ENCODE data around the gene AHNAK2.

Gene AHNAK2

GRCh38 chr14:105012171-105012985, 34.2 kb upstream of the AHNAK2 start:
- in situ Hi-C loops (cut with HindIII; ENCODE audit: low sequenced_read_pairs), result no loop called here

- in situ Hi-C loops (cut with HindIII; ENCODE audit: low sequenced_read_pairs), result no loop called here
Observed at GRCh38 chr14:105011312-105011990, 33.3 kb upstream of the AHNAK2 start.

DNA sequence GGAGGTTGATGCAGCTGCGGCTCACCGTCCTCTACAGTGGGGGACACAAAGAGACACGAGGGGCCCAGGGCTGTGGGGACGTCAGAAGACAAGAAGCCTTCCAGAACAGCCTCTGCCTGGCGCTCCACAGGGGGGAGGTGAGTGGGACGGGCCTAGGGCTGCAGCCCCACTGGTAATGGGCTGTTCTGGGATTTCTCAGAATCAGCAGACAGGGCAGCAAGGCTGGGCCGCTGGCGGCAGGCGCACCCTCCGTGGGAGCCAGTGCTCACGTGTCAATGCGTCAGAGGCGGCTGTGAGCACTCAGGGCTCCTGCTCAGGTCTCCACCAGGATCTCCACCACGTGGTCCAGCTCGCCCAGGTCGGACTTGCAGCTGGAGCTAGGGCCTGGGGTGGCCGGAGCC, 32.7 kb upstream of the AHNAK2 start:
- in situ Hi-C loops (cut with HindIII; ENCODE audit: low sequenced_read_pairs), result no loop called here

- in situ Hi-C loops (cut with HindIII; ENCODE audit: low sequenced_read_pairs), result no loop called here
Observed at GRCh38 chr14:105010106-105010505, 31.9 kb upstream of the AHNAK2 start.

GRCh38 chr14:105007593-105008264, 29.6 kb upstream of the AHNAK2 start:
- in situ Hi-C loops (cut with HindIII; ENCODE audit: low sequenced_read_pairs), result no loop called here

DNA sequence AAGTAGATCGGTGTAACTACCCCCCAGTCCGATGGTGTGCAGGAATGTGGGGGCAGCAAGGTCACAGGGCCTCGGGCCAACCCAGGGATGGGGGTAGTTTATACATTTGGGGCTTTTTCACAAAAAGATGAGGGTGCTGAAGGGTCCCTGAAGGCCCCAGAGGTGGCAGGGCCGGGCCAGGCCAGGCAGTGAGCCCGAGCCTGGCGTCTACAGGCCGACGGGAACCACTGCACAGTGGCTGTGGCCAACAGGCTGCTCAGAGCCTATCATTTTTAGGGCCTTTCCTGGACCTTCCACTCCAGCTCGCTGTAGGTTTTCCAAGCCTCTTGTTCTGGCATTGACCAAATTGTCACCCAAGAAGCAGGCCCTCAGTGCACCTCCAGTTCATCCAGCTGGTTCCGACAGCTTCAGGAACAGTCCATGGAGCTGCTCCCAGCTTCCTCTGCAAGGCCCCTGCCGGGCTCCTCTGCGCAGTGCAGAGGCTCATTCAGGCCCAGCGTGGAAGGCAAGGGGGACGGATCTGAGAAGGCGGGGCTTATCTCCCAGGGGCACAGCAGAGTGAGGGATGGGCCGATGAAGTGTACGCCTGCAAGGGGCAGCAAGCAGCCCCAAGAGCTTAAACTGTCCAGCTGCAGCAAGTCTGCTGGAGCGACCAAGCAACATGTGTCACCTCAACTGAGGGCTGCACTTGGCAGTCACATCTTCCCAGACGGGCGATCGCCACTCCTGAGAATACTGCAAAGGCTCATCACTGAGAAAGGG, 28.8 kb upstream of the AHNAK2 start:
- in situ Hi-C loops (cut with HindIII; ENCODE audit: low sequenced_read_pairs), result no loop called here

DNA sequence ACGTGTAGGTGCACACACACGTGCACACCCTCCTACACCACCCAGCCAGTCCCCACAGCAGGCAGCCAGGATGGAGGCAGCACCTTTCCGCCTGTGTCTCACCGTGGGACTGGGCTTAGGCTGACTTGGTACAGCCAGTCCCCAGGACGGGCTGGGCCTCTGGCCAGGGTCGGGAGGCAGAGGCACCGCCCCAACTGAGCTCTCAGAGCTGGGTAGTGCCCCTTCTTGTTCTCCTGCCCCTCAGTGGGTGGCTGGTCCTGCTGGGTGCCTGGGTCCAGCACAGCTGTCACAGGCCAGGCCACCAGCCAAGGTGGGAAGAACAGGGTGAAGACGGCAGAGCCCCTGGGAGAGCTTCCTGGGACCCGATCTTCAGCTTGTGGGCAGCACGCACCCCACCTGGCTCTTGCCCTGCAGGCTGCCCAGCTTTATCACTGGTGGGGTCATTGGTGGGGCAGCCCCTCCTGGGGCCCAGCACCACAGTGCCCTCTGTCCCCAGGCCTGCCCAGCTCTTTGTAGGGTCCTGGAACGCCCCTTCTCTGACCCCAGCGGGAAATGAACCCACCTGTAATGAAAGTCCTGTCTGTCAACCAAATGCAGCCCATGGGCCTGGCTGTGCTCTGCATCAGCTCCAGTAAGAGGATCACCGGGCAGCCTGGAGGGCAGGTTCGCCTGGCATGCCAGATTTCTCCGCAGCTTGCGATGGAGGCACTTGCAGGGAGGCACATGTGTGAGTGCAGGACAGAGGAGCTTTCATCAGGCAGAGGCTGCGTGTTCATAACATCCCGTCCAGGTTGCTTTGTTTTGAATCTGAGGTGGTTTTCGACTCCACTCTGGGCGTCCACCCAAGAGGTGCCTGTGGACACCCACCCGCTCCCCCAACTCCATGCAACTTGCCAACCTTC, 28.0 kb upstream of the AHNAK2 start:
- in situ Hi-C loops (cut with HindIII; ENCODE audit: low sequenced_read_pairs), result no loop called here

- in situ Hi-C loops (cut with HindIII; ENCODE audit: low sequenced_read_pairs), result no loop called here
Observed at GRCh38 chr14:105005329-105005928, 27.3 kb upstream of the AHNAK2 start.

DNA sequence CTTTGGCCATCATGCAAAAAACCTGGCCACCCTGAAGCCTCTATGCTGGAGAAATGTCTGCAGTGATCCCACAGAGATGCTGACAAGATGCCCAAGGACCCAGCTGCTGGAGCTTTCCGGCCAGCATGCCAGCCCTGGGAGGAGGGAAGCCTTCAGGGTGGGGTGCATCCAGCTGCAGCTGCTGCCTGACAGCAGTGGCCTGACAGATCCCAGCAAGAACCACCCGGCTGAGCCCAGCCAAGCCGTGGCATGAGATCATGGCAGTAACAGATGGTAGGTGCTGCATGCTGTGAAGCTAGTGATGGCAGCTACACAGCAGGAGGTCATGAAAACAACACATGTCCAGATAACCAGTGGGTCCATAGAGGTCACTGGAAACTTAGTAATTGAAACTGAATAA, 21.2 kb upstream of the AHNAK2 start:
- in situ Hi-C loops (cut with HindIII; ENCODE audit: low sequenced_read_pairs), result no loop called here

GRCh38 chr14:104998801-104999200, 20.6 kb upstream of the AHNAK2 start:
- in situ Hi-C loops (cut with HindIII; ENCODE audit: low sequenced_read_pairs), result no loop called here

DNA sequence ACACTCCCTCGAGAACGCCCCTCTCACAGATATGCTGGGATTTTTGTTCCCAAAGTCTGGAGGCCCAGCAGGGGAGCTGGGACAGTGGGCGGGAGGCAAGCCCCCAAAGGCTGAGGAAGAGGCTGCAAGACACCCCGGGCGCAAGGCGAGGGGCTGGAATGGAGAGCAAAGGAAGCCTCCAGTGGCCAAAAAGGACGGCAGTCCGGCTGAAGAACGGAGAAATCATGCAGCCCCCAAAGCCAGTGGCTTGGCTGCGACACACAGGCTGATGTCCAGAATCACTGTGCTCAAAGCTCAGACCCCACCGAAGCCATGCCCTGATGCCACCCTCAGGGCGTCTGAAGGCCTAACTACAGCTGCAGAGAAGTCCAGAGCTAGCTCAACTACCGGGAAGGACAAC, 18.3 kb upstream of the AHNAK2 start:
- in situ Hi-C loops (cut with HindIII; ENCODE audit: low sequenced_read_pairs), result no loop called here

DNA sequence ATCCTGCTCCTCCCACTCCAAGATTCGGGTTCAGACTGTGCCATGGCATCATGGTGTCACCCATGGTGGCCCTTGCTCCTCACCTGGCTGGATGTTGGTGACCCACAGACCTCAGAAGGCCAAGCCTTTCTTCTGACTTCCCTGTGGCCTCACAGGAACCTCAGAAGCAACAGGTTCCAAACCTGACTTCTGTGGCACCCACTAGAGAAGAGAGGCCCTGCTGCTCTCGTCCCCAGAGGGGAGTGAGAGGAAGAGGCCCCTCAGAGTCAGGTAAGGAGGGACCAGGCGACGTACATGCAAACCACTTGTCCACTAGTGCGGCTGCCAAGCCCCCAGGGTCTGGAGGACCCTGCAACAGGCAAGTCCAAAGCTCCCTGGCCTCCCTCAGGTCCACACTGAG, 17.9 kb upstream of the AHNAK2 start:
- in situ Hi-C loops (cut with HindIII; ENCODE audit: low sequenced_read_pairs), result no loop called here

GRCh38 chr14:104994978-104995377, 16.8 kb upstream of the AHNAK2 start:
- in situ Hi-C loops (cut with HindIII; ENCODE audit: low sequenced_read_pairs), result no loop called here

DNA sequence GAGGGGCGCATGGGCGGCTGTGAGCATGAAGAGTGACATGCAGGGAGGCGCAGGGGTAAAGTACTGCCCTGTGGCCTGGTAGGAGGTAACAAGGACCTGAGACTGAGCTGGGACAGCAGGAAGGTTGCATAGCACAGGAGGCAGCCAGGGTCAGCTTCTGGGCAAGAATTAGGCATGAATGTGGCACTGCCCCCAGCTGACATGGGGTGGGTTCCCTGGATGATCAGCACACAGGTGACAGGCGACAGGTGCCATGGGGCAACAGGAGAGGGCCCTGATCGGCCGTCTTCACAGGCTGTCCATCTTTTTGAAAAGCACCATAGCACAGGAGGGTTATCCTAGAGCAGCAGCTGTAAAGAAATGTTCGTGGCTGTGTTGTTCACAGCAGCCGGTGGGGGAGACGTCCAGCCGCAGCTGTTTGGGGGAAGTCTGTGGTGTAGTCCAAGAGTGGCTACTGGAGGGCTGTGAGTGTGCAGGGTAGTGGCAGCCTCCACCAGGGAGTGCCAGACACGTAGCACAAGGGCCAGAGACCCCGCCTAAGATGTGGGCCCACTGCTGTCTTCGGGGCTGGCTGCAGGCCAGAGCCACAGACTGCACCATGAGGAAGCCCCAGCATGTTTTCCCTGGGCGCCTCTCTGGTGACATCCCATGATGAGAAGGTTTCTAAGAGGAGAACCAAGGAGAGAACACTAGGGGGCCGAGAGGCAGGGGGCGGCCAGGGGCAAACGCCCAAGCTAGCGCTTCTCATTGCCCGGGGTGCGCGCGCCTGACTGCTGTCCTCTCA, 15.8 kb upstream of the AHNAK2 start:
- in situ Hi-C loops (cut with HindIII; ENCODE audit: low sequenced_read_pairs), result no loop called here

DNA sequence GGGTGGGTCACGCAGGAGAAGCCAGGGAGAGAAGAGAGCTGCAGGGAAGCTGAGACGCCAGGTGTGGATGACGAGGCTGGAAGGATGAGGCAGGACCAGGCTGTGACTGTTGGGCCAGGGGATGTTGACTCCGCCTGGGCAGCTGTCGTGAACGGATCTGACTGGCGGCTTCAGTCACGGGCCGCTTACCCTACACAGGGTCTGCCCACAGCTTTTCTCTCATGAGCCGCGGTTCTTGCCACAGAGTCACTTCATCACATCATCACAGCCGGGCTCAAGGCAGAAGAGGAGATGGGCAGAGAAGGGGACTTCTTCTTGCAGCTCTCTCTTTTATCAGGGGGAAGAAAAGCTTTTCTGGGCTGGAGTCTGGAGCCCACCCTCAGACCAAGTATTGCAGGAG, 15.1 kb upstream of the AHNAK2 start:
- in situ Hi-C loops (cut with HindIII; ENCODE audit: low sequenced_read_pairs), result no loop called here

DNA sequence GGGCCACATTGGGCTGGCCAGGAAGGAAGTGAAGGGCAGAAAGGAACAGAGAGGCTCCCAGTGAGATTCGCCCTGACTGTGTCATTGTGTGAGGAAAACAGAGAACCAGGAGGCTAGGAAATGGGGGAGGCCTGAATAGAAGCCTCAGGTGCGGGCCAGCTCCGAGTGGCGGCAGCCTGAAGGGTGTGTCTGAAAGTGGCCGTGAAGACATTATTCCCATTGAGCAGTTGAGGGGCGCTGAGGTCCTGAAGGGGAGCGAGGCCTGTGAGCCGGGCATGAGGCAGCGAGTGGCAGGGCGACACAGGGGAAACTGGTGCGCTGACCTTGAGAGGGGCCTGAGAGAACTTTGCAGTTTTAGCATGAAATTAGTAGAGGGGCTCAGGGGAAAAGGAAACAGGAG, 14.3 kb upstream of the AHNAK2 start:
- in situ Hi-C loops (cut with HindIII; ENCODE audit: low sequenced_read_pairs), result no loop called here

DNA sequence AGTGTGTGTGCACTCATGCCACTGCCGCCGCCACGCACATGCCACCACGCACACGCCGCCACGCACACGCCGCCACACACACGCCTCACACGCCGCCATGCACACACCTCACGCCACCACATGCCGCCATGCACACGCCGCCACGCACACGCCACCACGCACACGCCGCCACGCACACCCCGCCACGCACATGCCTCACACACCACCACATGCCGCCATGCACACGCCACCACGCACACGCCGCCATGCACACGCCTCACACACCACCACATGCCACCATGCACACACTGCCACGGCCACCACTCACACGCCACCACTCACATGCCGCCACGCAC, 13.7 kb upstream of the AHNAK2 start:
- in situ Hi-C loops (cut with HindIII; ENCODE audit: low sequenced_read_pairs), result no loop called here

DNA sequence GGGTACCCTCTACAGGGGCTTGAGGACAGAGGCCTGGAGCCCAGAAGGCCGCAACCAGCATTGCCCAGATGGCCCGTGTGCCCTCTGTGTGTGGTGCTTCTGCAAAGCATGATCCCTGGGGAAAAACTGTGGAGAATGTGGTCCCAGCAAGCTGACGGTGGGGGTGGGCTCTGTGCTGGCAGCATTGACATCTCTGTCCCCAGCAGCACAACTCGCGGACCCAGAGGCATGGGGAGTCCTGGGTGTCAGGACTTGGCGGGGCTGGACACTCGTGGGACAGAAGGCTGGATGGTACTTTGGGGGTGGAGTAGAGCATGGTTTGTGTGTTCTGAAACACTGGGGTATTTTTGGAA, 11.8 kb upstream of the AHNAK2 start:
- in situ Hi-C loops (cut with HindIII; ENCODE audit: low sequenced_read_pairs), result no loop called here

DNA sequence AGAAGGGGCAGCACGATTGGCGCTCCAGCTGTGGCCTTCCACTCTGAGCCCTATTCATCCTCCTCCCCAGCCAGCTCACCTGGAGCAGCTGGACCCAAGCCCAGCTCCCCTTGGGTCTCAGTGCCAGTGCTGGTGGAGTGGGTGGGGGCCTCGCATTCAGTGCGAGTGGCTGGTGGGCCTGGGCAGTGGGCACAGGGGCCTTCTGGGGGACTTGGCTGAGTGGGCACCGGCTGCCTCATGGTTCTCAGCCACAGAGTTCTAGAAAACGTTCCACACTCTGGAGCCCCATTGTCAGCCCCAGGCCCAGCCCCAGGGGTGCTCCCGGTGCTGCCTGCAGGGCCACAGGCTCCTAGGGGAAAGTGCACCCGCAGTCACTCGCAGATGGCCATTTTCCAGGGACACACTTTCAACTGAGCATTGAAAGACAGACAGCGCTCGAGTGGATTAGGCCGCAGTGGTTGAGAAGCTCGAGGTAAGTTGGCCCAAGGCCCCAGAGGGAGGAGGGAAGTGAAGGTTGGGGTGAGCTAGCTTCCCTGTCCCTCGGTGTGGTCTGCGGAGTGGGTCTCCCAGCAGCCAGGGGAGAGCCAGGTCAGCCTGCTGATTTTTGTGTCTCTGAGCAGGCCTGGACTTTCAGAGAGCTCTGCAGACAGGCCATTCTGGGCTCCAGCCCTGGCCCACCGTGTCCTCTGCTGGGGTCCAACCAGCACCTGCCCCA, 11.2 kb upstream of the AHNAK2 start:
- in situ Hi-C loops (cut with HindIII; ENCODE audit: low sequenced_read_pairs), result no loop called here
